CD14-positive monocyte (primary cell): ENCODE measurements around the gene PLXNB3. TPM values are rescaled to one million over a fixed set of nuclear protein-coding genes. Genes with fewer than 3 reads are reported as not detected.

Experiments used
- DNase-seq, 3 donors: peaks; one replicate each; pipeline ENCODE4 v3.0.0-alpha.2; 2011 to 2022
- H2AFZ ChIP-seq: 2 replicates; pipeline ENCODE4 v1.6.0; 2012; ENCODE audit warnings: mild to moderate bottlenecking, low read depth, low read length, inconsistent platforms; ENCODE audit not compliant: insufficient read depth, poor library complexity, severe bottlenecking
- H3K27ac ChIP-seq, 2 donors: 1 replicate in 1 of 2; 2 replicates in 1 of 2; pipeline ENCODE4 v1.5.1; 2012 to 2013; ENCODE audit warnings: low read length in 2 of 2, control low read depth in 1 of 2, inconsistent platforms in 1 of 2, low read depth in 1 of 2, mild to moderate bottlenecking in 1 of 2
- H3K27me3 ChIP-seq, 2 donors: one replicate each; pipeline versions ENCODE4 v1.6.0 to v1.6.1; 2011 to 2013; ENCODE audit warnings: low read length in 2 of 2; ENCODE audit not compliant: control insufficient read depth in 2 of 2, insufficient read depth in 2 of 2
- H3K36me3 ChIP-seq, 2 donors: replicated peaks in 1 of 2; 1 replicate in 1 of 2; 2 replicates in 1 of 2; pipeline versions ENCODE4 v1.5.1 to v1.6.1; 2012 to 2013; ENCODE audit warnings: low read length in 2 of 2, control low read depth in 1 of 2, inconsistent platforms in 1 of 2, mild to moderate bottlenecking in 1 of 2; ENCODE audit not compliant: insufficient read depth in 2 of 2, control insufficient read depth in 1 of 2
- H3K4me1 ChIP-seq, 2 donors: 1 replicate in 1 of 2; 2 replicates in 1 of 2; pipeline versions ENCODE4 v1.5.1 to v1.6.1; 2012 to 2013; ENCODE audit warnings: low read length in 2 of 2, control low read depth in 1 of 2, inconsistent platforms in 1 of 2, mild to moderate bottlenecking in 1 of 2, moderate library complexity in 1 of 2; ENCODE audit not compliant: insufficient read depth in 2 of 2, control insufficient read depth in 1 of 2
- H3K4me2 ChIP-seq: replicated peaks from 2 replicates; pipeline ENCODE3; 2012; ENCODE audit warnings: low read length, moderate library complexity, mild to moderate bottlenecking; ENCODE audit not compliant: poor library complexity, severe bottlenecking; ENCODE audit errors: extremely low read depth
- H3K4me3 ChIP-seq, 3 experiments: fragments of 200-600 bp in 1 of 3; sonication (generic) in 1 of 3; replicated peaks in 1 of 3; 1 replicate in 2 of 3; 2 replicates in 1 of 3; pipeline ENCODE4 v1.5.1; 2011 to 2013; ENCODE audit warnings: low read length in 3 of 3, mild to moderate bottlenecking in 3 of 3, control low read depth in 2 of 3, low read depth in 2 of 3, inconsistent platforms in 1 of 3, moderate library complexity in 1 of 3
- H3K79me2 ChIP-seq: 2 replicates; pipeline ENCODE4 v1.6.0; 2012; ENCODE audit warnings: mild to moderate bottlenecking, control low read depth, inconsistent platforms, low read length, moderate library complexity; ENCODE audit not compliant: insufficient read depth
- H3K9ac ChIP-seq: 2 replicates; pipeline ENCODE4 v1.6.0; 2017; ENCODE audit warnings: low read length, mild to moderate bottlenecking; ENCODE audit not compliant: insufficient read depth, poor library complexity, severe bottlenecking
- H3K9me3 ChIP-seq, 2 donors: replicated peaks in 1 of 2; 1 replicate in 1 of 2; 2 replicates in 1 of 2; pipeline versions ENCODE4 v1.5.1 to v1.6.1; 2012 to 2013; ENCODE audit warnings: low read length in 2 of 2, control low read depth in 1 of 2; ENCODE audit not compliant: control insufficient read depth in 1 of 2, insufficient read depth in 1 of 2
- H4K20me1 ChIP-seq: 2 replicates; pipeline ENCODE4 v1.6.0; 2012; ENCODE audit warnings: mild to moderate bottlenecking, low read length, control low read depth, moderate library complexity; ENCODE audit not compliant: insufficient read depth
- H3K27ac Mint-ChIP-seq, 7 donors: one replicate each; pipeline ENCODE4 v1.8.0; 2020; ENCODE audit warnings: mild to moderate bottlenecking in 7 of 7, mixed read lengths in 7 of 7, moderate library complexity in 6 of 7, inconsistent platforms in 2 of 7
- H3K27me3 Mint-ChIP-seq, 3 donors: one replicate each; pipeline ENCODE4 v1.8.0; 2021 to 2022; ENCODE audit warnings: low read depth in 3 of 3, mild to moderate bottlenecking in 3 of 3, mixed read lengths in 3 of 3, moderate library complexity in 3 of 3, inconsistent platforms in 1 of 3
- H3K36me3 Mint-ChIP-seq, 2 donors: one replicate each; pipeline ENCODE4 v1.8.0; 2020; ENCODE audit warnings: mixed read lengths in 2 of 2, inconsistent platforms in 1 of 2, mild to moderate bottlenecking in 1 of 2
- H3K4me1 Mint-ChIP-seq: one replicate; pipeline ENCODE4 v1.8.0; 2020; ENCODE audit warnings: mild to moderate bottlenecking, mixed read lengths
- H3K4me3 Mint-ChIP-seq, 2 donors: one replicate each; pipeline ENCODE4 v1.8.0; 2020; ENCODE audit warnings: mild to moderate bottlenecking in 2 of 2, mixed read lengths in 2 of 2, moderate library complexity in 1 of 2
- H3K9me3 Mint-ChIP-seq, 7 donors: one replicate each; pipeline ENCODE4 v1.8.0; 2020 to 2022; ENCODE audit warnings: mixed read lengths in 7 of 7, mild to moderate bottlenecking in 6 of 7, moderate library complexity in 6 of 7, inconsistent platforms in 2 of 7
- CTCF ChIP-seq: fragments of 200-600 bp; IDR thresholded peaks from one replicate; pipeline ENCODE4 v1.8.0; 2022; ENCODE audit warnings: antibody characterized with exemption, mild to moderate bottlenecking
- WGBS: methylation state at CpG from one replicate; pipeline ENCODE4 v1.1.5; 2013; ENCODE audit warnings: missing lambda C conversion rate; ENCODE audit not compliant: insufficient coverage; 5-methylcytosine and 5-hydroxymethylcytosine counted together
- intact Hi-C, 2 donors: fragments of 100-400 bp; cut with micrococcal nuclease; formaldehyde crosslinking; loops; one replicate each; pipeline versions ENCODE4 v1.15.0 to v1.15.1; 2023
- polyA plus RNA-seq, 3 donors: library from polyadenylated mRNA; depleted of rRNA in 1 of 3; unstranded in 2 of 3; stranded (reverse) in 1 of 3; fragments of 300-500 nt in 2 of 3; fragments of >200 nt in 1 of 3; fragmentation: Illumina TruSeq in 2 of 3; gene quantifications; 1 replicate in 2 of 3; 2 replicates in 1 of 3; pipeline ENCODE4 v1.2.3, GENCODE V29; 2012 to 2021

The PLXNB3 gene
- polyA plus RNA-seq, 3 donors: not detected

- H3K9me3 Mint-ChIP-seq: peaks cover 0 to 8% (median 2%) of the 10 kb centered on the region in 7 donors
Measured at GRCh38 chrX:153780678-153781427, 16.8 kb downstream of the PLXNB3 start, which contains the start of gene SRPK3. TSS of gene SRPK3 (plus strand) at chrX:153781041. CDS start at chrX:153781087, 46 bp downstream.

More at GRCh38 chrX:153780678-153781427, 16.8 kb downstream of the PLXNB3 start, which contains the start of gene SRPK3:
- peak within 1 kb of the TSS in 1 of 7 donors; percentile 54 for H3K27ac Mint-ChIP-seq
- peak within 1 kb of the TSS in 1 of 2 donors; percentile 59 for H3K4me3 Mint-ChIP-seq
- Histone ChIP-seq H3K4me3 (no peak within 1 kb of the TSS), H3K4me1 (no peaks in the 10 kb centered on the region), H3K27me3 (peaks cover 0 to 23% of the 10 kb centered on the region in 2 donors), H3K36me3 (peaks cover 6 to 8% of the 10 kb centered on the region in 2 donors), H3K79me2 (no peaks in the 10 kb centered on the region), H3K4me2 (no peak within 1 kb of the TSS), H3K9me3 (no peaks in the 10 kb centered on the region), H3K9ac (no peak within 1 kb of the TSS), H4K20me1 (no peaks in the 10 kb centered on the region), H3K27ac (no peak within 1 kb of the TSS), H2AFZ (no peak within 1 kb of the TSS)
- intact Hi-C loops: no loop called here
- peaks cover 10 to 13% of the 10 kb centered on the region in 2 donors for H3K36me3 Mint-ChIP-seq
- no peak for DNase-seq
- H3K27me3 Mint-ChIP-seq: peaks cover 15 to 28% (median 18%) of the 10 kb centered on the region in 3 donors
- no peaks in the 10 kb centered on the region for H3K4me1 Mint-ChIP-seq
- no peak for TF ChIP-seq CTCF
- 47% methylated on average over 15 of the region's 52 CpGs for WGBS
